Stimulated activated CD8-positive, alpha-beta memory T cell treated with anti-CD3 and anti-CD28 coated beads, Interleukin-2, amount 100 ng/mL, for 48 hours (primary cell): ENCODE measurements around the gene RAD51D.
"Not testable (repeated sequence)": the region's sequence is repeated elsewhere in the genome, so short reads cannot be mapped to it uniquely, and the experiment has no call there.

Experiments used
- DNase-seq, 2 donors: peaks; one replicate each; pipeline ENCODE4 v3.0.0-alpha.2; 2020; ENCODE audit warnings: low read depth in 2 of 2

Gene RAD51D

DNA sequence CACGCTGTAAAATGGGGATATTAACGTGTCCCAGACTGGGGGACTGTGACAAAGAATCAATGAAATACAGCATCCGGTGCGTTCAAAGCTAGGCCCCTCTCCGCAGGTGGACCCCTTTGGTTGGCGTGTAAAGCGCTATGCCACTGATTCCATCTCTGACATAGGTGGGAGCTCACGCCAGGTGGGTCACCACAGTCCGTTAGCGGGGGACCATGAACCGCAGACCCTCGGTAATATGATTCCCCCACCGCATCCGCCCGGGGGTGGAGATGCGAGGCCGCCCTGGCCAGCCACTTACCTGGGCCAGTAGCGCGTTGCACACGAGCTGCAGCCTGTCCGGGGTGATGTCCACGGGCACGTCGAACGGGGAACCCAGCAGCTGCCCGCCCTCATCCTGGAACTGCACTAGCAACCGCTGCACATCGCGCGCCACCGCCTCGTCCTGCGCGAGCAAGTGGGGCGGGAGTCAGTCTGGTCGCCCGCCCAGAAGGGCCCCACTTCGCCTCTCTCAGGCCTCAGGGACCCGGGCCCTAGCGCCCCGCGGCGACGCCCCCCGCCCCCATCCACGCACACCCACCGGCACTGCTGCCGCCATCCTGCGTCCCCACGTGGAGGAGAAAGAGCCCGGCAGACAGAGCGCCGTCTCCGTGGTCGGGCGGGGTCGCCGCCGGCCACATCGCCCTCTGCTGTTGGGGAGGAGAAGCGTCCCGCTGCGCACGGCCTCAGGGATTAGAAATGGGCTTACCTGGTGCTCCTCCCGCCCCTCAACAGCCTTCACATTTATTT, 22.2 kb upstream of the RAD51D start, which contains the start of gene NLE1:
Gene NLE1, minus strand, starts transcription at position 623 of the 786 bp plus-strand sequence. Its CDS starts 28 bp downstream, at position 595.
- DNase-seq: peak; percentile 81 to 84

- DNase-seq: no peak
Measured at GRCh38 chr17:35138218-35138617, 18.6 kb upstream of the RAD51D start.

DNA sequence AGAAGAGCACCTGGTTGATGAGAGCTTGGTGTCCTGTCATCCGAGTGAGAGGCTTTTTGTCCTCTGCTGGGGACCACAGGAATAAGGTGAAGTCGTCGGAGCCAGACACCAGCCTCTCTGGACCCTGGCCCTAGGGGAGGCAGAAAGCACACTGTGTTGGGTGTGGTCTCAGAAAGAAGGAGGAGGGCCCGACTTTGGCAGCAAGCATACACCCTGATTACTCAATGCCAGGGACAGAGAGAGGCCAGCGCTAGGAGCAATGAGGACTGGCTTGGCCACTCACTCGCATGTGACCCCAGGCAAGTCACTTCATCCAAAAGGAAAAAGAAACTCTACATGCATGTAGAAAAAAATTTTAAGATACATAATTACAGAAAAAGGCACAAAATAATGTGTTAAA, 15.7 kb upstream of the RAD51D start:
- no peak for DNase-seq

- DNase-seq: no peak
Measured at GRCh38 chr17:35132816-35133550, 13.3 kb upstream of the RAD51D start.

GRCh38 chr17:35132099-35132498, 12.4 kb upstream of the RAD51D start:
- no peak for DNase-seq

- no peak for DNase-seq
Measured at GRCh38 chr17:35130392-35130791, 10.7 kb upstream of the RAD51D start.

GRCh38 chr17:35129973-35130351, 10.3 kb upstream of the RAD51D start:
- no peak for DNase-seq

- DNase-seq: no peak
Measured at GRCh38 chr17:35129154-35129972, 9.7 kb upstream of the RAD51D start.

GRCh38 chr17:35127751-35128514, 8.3 kb upstream of the RAD51D start:
- DNase-seq: no peak

DNA sequence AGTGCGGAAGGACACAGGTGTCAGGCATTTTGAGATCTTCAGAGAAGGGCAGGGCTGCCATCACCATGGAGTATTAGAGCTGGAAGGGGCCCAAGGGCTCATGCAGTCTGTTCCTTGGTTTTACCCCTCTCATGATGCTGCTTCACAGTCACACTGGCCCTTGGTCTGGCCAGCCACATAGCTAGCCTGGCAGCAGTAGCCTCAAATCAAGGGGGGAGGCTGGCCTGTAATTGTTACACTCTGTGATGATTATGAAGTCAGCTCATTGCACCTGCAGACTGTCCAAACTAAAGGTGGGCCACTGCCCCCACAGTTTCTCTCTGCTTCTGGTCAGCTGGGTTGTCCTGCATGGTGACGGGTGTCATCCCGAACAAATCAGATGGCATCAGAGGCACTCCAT, 1.7 kb upstream of the RAD51D start, which contains the start of gene FNDC8:
Gene FNDC8, plus strand, starts transcription at position 301 of the 400 bp plus-strand sequence. Its CDS starts 79 bp downstream, at position 380.
- DNase-seq: no peak

- DNase-seq: peak in 1 of 2 donors; percentile 15
Measured at GRCh38 chr17:35117984-35118383, 1.7 kb downstream of the RAD51D start.

- no peak for DNase-seq
Measured at GRCh38 chr17:35116845-35117244, 2.8 kb downstream of the RAD51D start.

DNA sequence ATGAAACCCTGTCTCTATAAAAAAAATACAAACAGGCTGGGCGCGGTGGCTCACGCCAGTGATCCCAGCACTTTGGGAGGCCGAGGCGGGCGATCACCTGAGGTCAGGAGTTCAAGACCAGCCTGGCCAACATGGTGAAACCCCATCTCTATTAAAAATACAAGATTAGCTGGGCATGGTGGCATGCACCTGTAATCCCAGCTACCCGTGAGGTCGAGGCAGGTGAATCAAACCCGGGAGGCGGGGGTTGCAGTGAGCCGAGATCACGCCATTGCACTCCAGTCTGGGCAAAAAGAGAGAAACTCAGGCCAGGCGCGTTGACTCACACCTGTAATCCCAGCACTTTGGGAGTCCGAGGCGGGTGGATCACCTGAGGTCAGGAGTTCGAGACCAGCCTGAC, 8.9 kb downstream of the RAD51D start:
- not testable (repeated sequence) for DNase-seq

- DNase-seq: no peak
Measured at GRCh38 chr17:35104844-35105450, 14.7 kb downstream of the RAD51D start.

- DNase-seq: no peak
Measured at GRCh38 chr17:35103271-35103670, 16.4 kb downstream of the RAD51D start.

GRCh38 chr17:35101725-35102124, 17.9 kb downstream of the RAD51D start:
- no peak for DNase-seq

DNA sequence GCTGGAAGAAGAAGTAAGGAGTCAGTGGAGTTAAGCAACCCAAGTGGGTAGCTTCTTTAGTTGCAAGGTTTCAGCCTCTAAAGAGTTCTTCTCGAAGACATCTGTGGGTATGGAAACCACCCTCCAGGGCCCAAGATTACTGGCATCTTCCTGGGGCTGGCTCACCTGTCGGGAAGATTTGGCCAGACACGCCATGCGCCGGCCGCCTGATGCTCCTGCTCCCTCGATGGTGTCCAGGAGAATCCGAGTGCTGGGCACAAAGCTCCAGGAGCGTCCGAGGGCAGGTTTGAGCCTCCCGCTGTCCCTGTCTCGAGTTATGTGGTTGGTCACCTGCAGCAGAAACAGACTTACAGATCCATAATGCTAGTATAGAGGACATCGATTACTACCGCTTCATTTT, 18.6 kb downstream of the RAD51D start:
- DNase-seq: no peak

- no peak for DNase-seq
Measured at GRCh38 chr17:35099908-35100307, 19.8 kb downstream of the RAD51D start.

DNA sequence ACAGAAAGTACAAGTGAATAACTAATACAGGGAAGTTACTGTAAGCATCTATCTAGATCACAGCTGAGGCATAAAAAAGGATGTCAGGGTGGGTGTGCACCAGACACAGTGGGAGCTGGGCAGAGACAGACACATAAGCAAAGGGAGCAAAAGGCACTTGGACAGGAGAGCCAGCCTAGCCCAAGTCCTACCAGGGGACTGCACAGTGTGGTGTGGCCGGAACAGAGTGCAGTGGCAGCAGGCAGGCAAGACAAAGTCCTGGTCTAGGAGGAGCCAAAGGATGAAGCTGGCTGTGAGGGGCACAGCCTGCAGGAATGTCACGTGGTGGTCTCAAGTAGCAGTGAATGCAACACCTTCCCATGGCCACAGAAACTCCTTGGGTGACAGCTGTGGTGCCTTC, 21.9 kb downstream of the RAD51D start:
- no peak for DNase-seq

DNA sequence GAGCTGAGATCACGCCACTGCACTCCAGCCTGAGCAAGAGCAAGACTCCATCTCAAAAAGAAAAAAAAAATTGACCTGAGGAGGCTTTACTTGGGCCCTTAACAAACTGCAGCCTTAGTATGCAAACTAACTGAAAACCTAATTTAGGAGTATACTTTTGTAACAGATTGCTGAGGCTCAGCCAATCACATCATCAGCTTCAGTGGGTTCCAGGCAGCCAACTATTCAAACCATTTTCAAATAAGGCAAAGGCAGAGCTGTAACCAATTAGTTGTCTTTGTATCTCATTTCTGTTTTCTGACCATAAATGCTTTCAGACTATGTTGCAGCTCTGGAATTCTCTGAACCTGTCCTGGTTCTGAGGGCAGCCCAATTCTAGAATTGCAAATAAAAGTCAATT, 23.9 kb downstream of the RAD51D start:
- DNase-seq: no peak

- no peak for DNase-seq
Measured at GRCh38 chr17:35094902-35095301, 24.8 kb downstream of the RAD51D start.
